ENCODE results near the gene SLC27A4. TPM values are rescaled to one million over a fixed set of nuclear protein-coding genes. Genes with fewer than 3 reads are reported as not detected.

Gene SLC27A4
- total and polyA plus RNA-seq, 2 of the 13 experiments (the other 11 are each of a cell fraction or from before 2014, with no cell fraction given): 10.6 to 18.8 TPM

GRCh38 chr9:128340691-128341434, 536 bp downstream of the SLC27A4 start (continued):
- TF ChIP-seq TFDP2 (CRISPR knock-in tag; IDR thresholded peaks at IDR 0.05): no peak
- no peak for TF ChIP-seq NFE2L1 (CRISPR knock-in tag; IDR thresholded peaks at IDR 0.05; ENCODE audit: borderline replicate concordance)
- no peak for TF ChIP-seq ZNF597 (CRISPR knock-in tag; IDR thresholded peaks at IDR 0.05)
- TF ChIP-seq HDAC1 (CRISPR knock-in tag; IDR thresholded peaks at IDR 0.05): no peak
- no peak for TF ChIP-seq GPN1 (CRISPR knock-in tag; IDR thresholded peaks at IDR 0.05; ENCODE audit: borderline replicate concordance)
- no peak for TF ChIP-seq HOMEZ (CRISPR knock-in tag; IDR thresholded peaks at IDR 0.05; ENCODE audit: low read depth)
- TF ChIP-seq ZMYM3 (CRISPR knock-in tag; IDR thresholded peaks at IDR 0.05): no peak
- TF ChIP-seq CREM (IDR thresholded peaks at IDR 0.05): no peak
- TF ChIP-seq CREM (CRISPR knock-in tag; IDR thresholded peaks at IDR 0.05): no peak
- no peak for TF ChIP-seq ZNF512 (CRISPR knock-in tag; IDR thresholded peaks at IDR 0.05)
- TF ChIP-seq ZNF766 (CRISPR knock-in tag; IDR thresholded peaks at IDR 0.05; ENCODE audit: borderline replicate concordance): no peak
- no peak for TF ChIP-seq ZNF776 (CRISPR knock-in tag; IDR thresholded peaks at IDR 0.05)
- TF ChIP-seq CCAR2 (optimal IDR thresholded peaks at IDR 0.05; ENCODE audit: low read depth, low read length): no peak
- TF ChIP-seq ZNF281 (CRISPR knock-in tag; IDR thresholded peaks at IDR 0.05; ENCODE audit: borderline replicate concordance): 0 out of 2 replicates have a peak, but pooled peaks have one; percentile 19
- 0 out of 2 replicates have a peak, but pooled peaks have one; percentile 7 for TF ChIP-seq NR2F6 (IDR thresholded peaks at IDR 0.05)
- TF ChIP-seq NR2F6 (CRISPR knock-in tag; IDR thresholded peaks at IDR 0.05): no peak
- TF ChIP-seq HDAC6 (IDR thresholded peaks at IDR 0.05; ENCODE audit: low read depth, low read length): no peak
- TF ChIP-seq HNRNPLL (IDR thresholded peaks at IDR 0.05; ENCODE audit: low read depth, low read length, poor library complexity, severe bottlenecking): peak; percentile 86
- TF ChIP-seq SOX5 (CRISPR knock-in tag; IDR thresholded peaks at IDR 0.05; ENCODE audit: borderline replicate concordance): no peak
- TF ChIP-seq FUBP1 (CRISPR knock-in tag; IDR thresholded peaks at IDR 0.05; ENCODE audit: borderline replicate concordance): no peak
